Measurements from ENCODE around the gene PTGIS.

Gene PTGIS

GRCh38 chr20:49589747-49590146 lies 21.8 kb upstream of the PTGIS start:
- Mint-ChIP-seq H3K27me3 (no peaks in the 10 kb centered on the region), H3K27ac (peak overlapping the region; percentile 99), H3K4me1 (ENCODE audit: low read depth) (peaks cover 80% of the 10 kb centered on the region), H3K9me3 (peaks cover 14% of the 10 kb centered on the region), H3K4me3 (peak overlapping the region; percentile 81), H3K36me3 (ENCODE audit: low read depth) (peaks cover 19% of the 10 kb centered on the region)

- Mint-ChIP-seq H3K4me1 (ENCODE audit: low read depth) (peaks cover 66% of the 10 kb centered on the region), H3K4me3 (no peak overlapping the region), H3K9me3 (peaks cover 13% of the 10 kb centered on the region), H3K36me3 (ENCODE audit: low read depth) (peaks cover 19% of the 10 kb centered on the region), H3K27ac (no peak overlapping the region), H3K27me3 (peaks cover 3% of the 10 kb centered on the region)
Measured at GRCh38 chr20:49587111-49587570, 19.2 kb upstream of the PTGIS start.

GRCh38 chr20:49585585-49586245 lies 17.8 kb upstream of the PTGIS start:
- H3K4me1 Mint-ChIP-seq (ENCODE audit: low read depth), result peaks cover 52% of the 10 kb centered on the region
- peak overlapping the region; percentile 28 for H3K27ac Mint-ChIP-seq
- peaks cover 12% of the 10 kb centered on the region for H3K9me3 Mint-ChIP-seq
- no peak overlapping the region for H3K4me3 Mint-ChIP-seq
- peaks cover 14% of the 10 kb centered on the region for H3K36me3 Mint-ChIP-seq (ENCODE audit: low read depth)
- peaks cover 3% of the 10 kb centered on the region for H3K27me3 Mint-ChIP-seq

- peaks cover 42% of the 10 kb centered on the region for H3K4me1 Mint-ChIP-seq (ENCODE audit: low read depth)
- peaks cover 5% of the 10 kb centered on the region for H3K36me3 Mint-ChIP-seq (ENCODE audit: low read depth)
- no peak overlapping the region for H3K27ac Mint-ChIP-seq
- H3K27me3 Mint-ChIP-seq, result peaks cover 3% of the 10 kb centered on the region
- peaks cover 3% of the 10 kb centered on the region for H3K9me3 Mint-ChIP-seq
- H3K4me3 Mint-ChIP-seq, result no peak overlapping the region
Measured at GRCh38 chr20:49584418-49585382, 16.8 kb upstream of the PTGIS start.

- Mint-ChIP-seq H3K4me1 (ENCODE audit: low read depth) (peaks cover 34% of the 10 kb centered on the region), H3K36me3 (ENCODE audit: low read depth) (peaks cover 4% of the 10 kb centered on the region), H3K27ac (no peak overlapping the region), H3K9me3 (peaks cover 3% of the 10 kb centered on the region), H3K27me3 (peaks cover 3% of the 10 kb centered on the region), H3K4me3 (no peak overlapping the region)
Measured at GRCh38 chr20:49583669-49584417, 15.9 kb upstream of the PTGIS start.

- H3K36me3 Mint-ChIP-seq (ENCODE audit: low read depth), result peaks cover 4% of the 10 kb centered on the region
- H3K4me1 Mint-ChIP-seq (ENCODE audit: low read depth), result peaks cover 28% of the 10 kb centered on the region
- H3K27me3 Mint-ChIP-seq, result peaks cover 3% of the 10 kb centered on the region
- no peak overlapping the region for H3K27ac Mint-ChIP-seq
- no peak overlapping the region for H3K4me3 Mint-ChIP-seq
- H3K9me3 Mint-ChIP-seq, result peaks cover 3% of the 10 kb centered on the region
Measured at GRCh38 chr20:49583343-49583668, 15.4 kb upstream of the PTGIS start.

- peaks cover 3% of the 10 kb centered on the region for H3K27me3 Mint-ChIP-seq
- H3K9me3 Mint-ChIP-seq, result peaks cover 3% of the 10 kb centered on the region
Measured at GRCh38 chr20:49582413-49583334, 14.7 kb upstream of the PTGIS start.

GRCh38 chr20:49581482-49581881 lies 13.5 kb upstream of the PTGIS start:
- H3K4me1 Mint-ChIP-seq (ENCODE audit: low read depth), result peaks cover 26% of the 10 kb centered on the region
- H3K27ac Mint-ChIP-seq, result no peak overlapping the region
- no peak overlapping the region for H3K4me3 Mint-ChIP-seq

More at GRCh38 chr20:49582413-49583334, 14.7 kb upstream of the PTGIS start:
- Mint-ChIP-seq H3K4me1 (ENCODE audit: low read depth) (peaks cover 25% of the 10 kb centered on the region), H3K36me3 (ENCODE audit: low read depth) (peaks cover 4% of the 10 kb centered on the region), H3K27ac (no peak overlapping the region), H3K4me3 (no peak overlapping the region)

GRCh38 chr20:49580813-49581174 lies 12.9 kb upstream of the PTGIS start:
- H3K27me3 Mint-ChIP-seq, result peaks cover 3% of the 10 kb centered on the region
- peaks cover 33% of the 10 kb centered on the region for H3K4me1 Mint-ChIP-seq (ENCODE audit: low read depth)

More at GRCh38 chr20:49581482-49581881, 13.5 kb upstream of the PTGIS start:
- H3K27me3 Mint-ChIP-seq, result peaks cover 3% of the 10 kb centered on the region
- peaks cover 4% of the 10 kb centered on the region for H3K36me3 Mint-ChIP-seq (ENCODE audit: low read depth)
- H3K9me3 Mint-ChIP-seq, result peaks cover 5% of the 10 kb centered on the region

GRCh38 chr20:49579874-49580812 lies 12.2 kb upstream of the PTGIS start:
- peaks cover 32% of the 10 kb centered on the region for H3K4me1 Mint-ChIP-seq (ENCODE audit: low read depth)
- H3K4me3 Mint-ChIP-seq, result no peak overlapping the region
- peaks cover 4% of the 10 kb centered on the region for H3K36me3 Mint-ChIP-seq (ENCODE audit: low read depth)
- H3K9me3 Mint-ChIP-seq, result peaks cover 7% of the 10 kb centered on the region
- peaks cover 3% of the 10 kb centered on the region for H3K27me3 Mint-ChIP-seq
- no peak overlapping the region for H3K27ac Mint-ChIP-seq

More at GRCh38 chr20:49580813-49581174, 12.9 kb upstream of the PTGIS start:
- H3K9me3 Mint-ChIP-seq, result peaks cover 7% of the 10 kb centered on the region
- peaks cover 4% of the 10 kb centered on the region for H3K36me3 Mint-ChIP-seq (ENCODE audit: low read depth)
- H3K4me3 Mint-ChIP-seq, result no peak overlapping the region
- H3K27ac Mint-ChIP-seq, result no peak overlapping the region

- Mint-ChIP-seq H3K4me1 (ENCODE audit: low read depth) (peaks cover 28% of the 10 kb centered on the region), H3K9me3 (peaks cover 7% of the 10 kb centered on the region), H3K36me3 (ENCODE audit: low read depth) (peaks cover 4% of the 10 kb centered on the region), H3K27me3 (peaks cover 3% of the 10 kb centered on the region), H3K27ac (no peak overlapping the region), H3K4me3 (no peak overlapping the region)
Measured at GRCh38 chr20:49579195-49579594, 11.3 kb upstream of the PTGIS start.

- peaks cover 4% of the 10 kb centered on the region for H3K36me3 Mint-ChIP-seq (ENCODE audit: low read depth)
- peaks cover 29% of the 10 kb centered on the region for H3K4me1 Mint-ChIP-seq (ENCODE audit: low read depth)
- no peak overlapping the region for H3K27ac Mint-ChIP-seq
- H3K9me3 Mint-ChIP-seq, result peaks cover 7% of the 10 kb centered on the region
- H3K4me3 Mint-ChIP-seq, result no peak overlapping the region
- no peaks in the 10 kb centered on the region for H3K27me3 Mint-ChIP-seq
Measured at GRCh38 chr20:49578436-49578835, 10.5 kb upstream of the PTGIS start.

- Mint-ChIP-seq H3K4me3 (no peak overlapping the region), H3K9me3 (peaks cover 4% of the 10 kb centered on the region), H3K27me3 (peaks cover 7% of the 10 kb centered on the region), H3K36me3 (ENCODE audit: low read depth) (no peaks in the 10 kb centered on the region), H3K4me1 (ENCODE audit: low read depth) (peaks cover 41% of the 10 kb centered on the region), H3K27ac (no peak overlapping the region)
Measured at GRCh38 chr20:49575551-49576060, 7.7 kb upstream of the PTGIS start.
